ENCODE data around the gene STUM.

The STUM gene

GRCh38 chr1:226572325-226572726, 23.8 kb downstream of the STUM start:
- TF ChIP-seq, protein P1, sequence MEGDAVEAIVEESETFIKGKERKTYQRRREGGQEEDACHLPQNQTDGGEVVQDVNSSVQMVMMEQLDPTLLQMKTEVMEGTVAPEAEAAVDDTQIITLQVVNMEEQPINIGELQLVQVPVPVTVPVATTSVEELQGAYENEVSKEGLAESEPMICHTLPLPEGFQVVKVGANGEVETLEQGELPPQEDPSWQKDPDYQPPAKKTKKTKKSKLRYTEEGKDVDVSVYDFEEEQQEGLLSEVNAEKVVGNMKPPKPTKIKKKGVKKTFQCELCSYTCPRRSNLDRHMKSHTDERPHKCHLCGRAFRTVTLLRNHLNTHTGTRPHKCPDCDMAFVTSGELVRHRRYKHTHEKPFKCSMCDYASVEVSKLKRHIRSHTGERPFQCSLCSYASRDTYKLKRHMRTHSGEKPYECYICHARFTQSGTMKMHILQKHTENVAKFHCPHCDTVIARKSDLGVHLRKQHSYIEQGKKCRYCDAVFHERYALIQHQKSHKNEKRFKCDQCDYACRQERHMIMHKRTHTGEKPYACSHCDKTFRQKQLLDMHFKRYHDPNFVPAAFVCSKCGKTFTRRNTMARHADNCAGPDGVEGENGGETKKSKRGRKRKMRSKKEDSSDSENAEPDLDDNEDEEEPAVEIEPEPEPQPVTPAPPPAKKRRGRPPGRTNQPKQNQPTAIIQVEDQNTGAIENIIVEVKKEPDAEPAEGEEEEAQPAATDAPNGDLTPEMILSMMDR (IDR thresholded peaks at IDR 0.05; ENCODE audit: low read depth, low read length, missing control alignments) = no peak
- H3K27me3 ChIP-seq (replicated peaks) = peaks cover 1% of the 10 kb centered on the region
- H3K4me3 ChIP-seq (ENCODE audit: low read depth, low read length) = no peak overlapping the region
- H3K36me3 ChIP-seq (replicated peaks) = no peaks in the 10 kb centered on the region
- no peak for DNase-seq
- no peak overlapping the region for H3K27ac ChIP-seq
- in situ Hi-C loops (cut with HindIII; ENCODE audit: low pct_ligation_motif_present, low sequenced_read_pairs) = no loop called here

GRCh38 chr1:226574044-226574443, 25.5 kb downstream of the STUM start:
- in situ Hi-C loops (cut with HindIII; ENCODE audit: low pct_ligation_motif_present, low sequenced_read_pairs) = no loop called here
- Histone ChIP-seq H3K4me3 (ENCODE audit: low read depth, low read length) (no peak overlapping the region), H3K36me3 (replicated peaks) (no peaks in the 10 kb centered on the region), H3K27ac (no peak overlapping the region), H3K27me3 (replicated peaks) (no peaks in the 10 kb centered on the region)
- no peak for DNase-seq
- TF ChIP-seq, protein P1 (IDR thresholded peaks at IDR 0.05; ENCODE audit: low read depth, low read length, missing control alignments) = no peak

- in situ Hi-C loops (cut with HindIII; ENCODE audit: low pct_ligation_motif_present, low sequenced_read_pairs) = no loop called here
- TF ChIP-seq, protein P1 (IDR thresholded peaks at IDR 0.05; ENCODE audit: low read depth, low read length, missing control alignments) = no peak
- H3K36me3 ChIP-seq (replicated peaks) = no peaks in the 10 kb centered on the region
- no peaks in the 10 kb centered on the region for H3K27me3 ChIP-seq (replicated peaks)
- no peak overlapping the region for H3K27ac ChIP-seq
- no peak overlapping the region for H3K4me3 ChIP-seq (ENCODE audit: low read depth, low read length)
- no peak for DNase-seq
Measured at GRCh38 chr1:226574591-226575435, 26.2 kb downstream of the STUM start.

DNA sequence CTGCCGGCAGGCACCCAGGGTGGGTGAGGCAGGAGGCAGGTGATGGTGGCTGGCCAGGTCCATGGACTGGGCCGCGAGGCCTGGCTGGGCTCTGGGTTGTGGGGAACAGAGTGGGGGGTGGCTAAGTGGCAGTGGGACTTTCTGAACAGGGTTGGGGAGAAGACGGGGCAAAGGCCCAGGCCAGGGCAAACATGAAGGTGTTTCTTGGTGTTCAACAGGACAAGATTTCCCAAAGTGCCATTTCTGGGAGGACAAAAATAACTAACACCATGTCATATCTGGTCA, 26.8 kb downstream of the STUM start:
- in situ Hi-C loops (cut with HindIII; ENCODE audit: low pct_ligation_motif_present, low sequenced_read_pairs) = no loop called here
- Histone ChIP-seq H3K27me3 (replicated peaks) (no peaks in the 10 kb centered on the region), H3K36me3 (replicated peaks) (no peaks in the 10 kb centered on the region), H3K4me3 (ENCODE audit: low read depth, low read length) (no peak overlapping the region), H3K27ac (no peak overlapping the region)
- TF ChIP-seq, protein P1 (IDR thresholded peaks at IDR 0.05; ENCODE audit: low read depth, low read length, missing control alignments) = no peak
- no peak for DNase-seq

DNA sequence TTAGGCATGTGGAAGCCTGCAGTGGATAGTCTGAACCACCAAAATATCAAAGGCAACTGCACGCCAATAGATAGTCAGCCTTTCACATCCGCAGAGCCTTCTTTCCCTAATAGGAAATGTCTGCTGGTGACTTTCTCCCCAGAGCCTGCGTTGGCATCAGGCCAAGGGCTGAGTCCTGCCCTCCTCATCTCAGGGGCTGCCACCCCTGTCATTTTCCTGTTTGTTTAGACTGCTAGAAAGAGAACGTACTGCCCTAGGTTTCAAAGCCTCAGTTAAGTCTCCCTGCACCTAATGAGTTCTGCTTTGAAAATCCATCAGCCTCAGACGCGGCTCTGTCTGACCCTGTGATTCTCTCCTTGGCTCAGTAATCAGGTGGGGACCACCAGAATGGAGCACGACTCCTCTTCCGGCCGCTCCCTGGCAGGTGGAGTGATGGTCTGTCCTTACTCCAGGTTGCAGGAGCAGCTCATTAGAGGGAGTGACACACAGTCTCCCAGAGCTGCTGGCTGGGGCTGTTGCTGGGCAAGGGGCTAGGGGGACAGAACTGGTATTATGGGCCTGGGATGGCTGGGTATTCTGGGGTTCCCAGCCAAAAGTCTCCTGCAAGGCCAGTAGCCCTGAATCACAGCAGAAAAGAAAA, 27.3 kb downstream of the STUM start:
- DNase-seq = no peak
- H3K27ac ChIP-seq = no peak overlapping the region
- no peak overlapping the region for H3K4me3 ChIP-seq (ENCODE audit: low read depth, low read length)
- no peaks in the 10 kb centered on the region for H3K36me3 ChIP-seq (replicated peaks)
- H3K27me3 ChIP-seq (replicated peaks) = no peaks in the 10 kb centered on the region
- TF ChIP-seq, protein P1 (IDR thresholded peaks at IDR 0.05; ENCODE audit: low read depth, low read length, missing control alignments) = no peak
- in situ Hi-C loops (cut with HindIII; ENCODE audit: low pct_ligation_motif_present, low sequenced_read_pairs) = no loop called here

Data from brain microvascular endothelial cell (primary cell).